Measurements from ENCODE around the gene CMTM6. TPM values are rescaled to one million over a fixed set of nuclear protein-coding genes. Genes with fewer than 3 reads are reported as not detected.

CMTM6 gene
- total and polyA plus RNA-seq, 2 of the 8 experiments (the other 6 are each of a cell fraction or from before 2014, with no cell fraction given), result 24.0 to 51.5 TPM

- H3K4me1 ChIP-seq (replicated peaks in 1 of 4; ENCODE audit: control insufficient read depth in 3 of 4, insufficient read depth in 4 of 4, low read length in 3 of 4), result peaks cover 0 to 3% (median 1%) of the 10 kb centered on the region in 4 experiments; a peak in 1 of 7 replicates
- CTCF ChIA-PET (ENCODE audit: partially characterized antibody), result interaction anchor here (0.7 to 1.8 kb wide), 5 partner anchors 11 to 35 kb away, joined by 3 to 8 read pairs (median 3); no protein-coding TSS in a partner anchor
- no peaks in the 10 kb centered on the region for H3K9me3 ChIP-seq (ENCODE audit: insufficient read depth in 2 of 2, low read depth in 1 of 2, low read length in 1 of 2)
- no peak overlapping the region for H3K56ac ChIP-seq (replicated peaks; ENCODE audit: insufficient read length, low read depth, low read length)
- WGBS, 2 experiments (ENCODE audit: extremely low coverage in 1 of 2, insufficient coverage in 1 of 2, insufficient read length in 1 of 2, insufficient replicate concordance in 2 of 2, low coverage in 1 of 2, low lambda C conversion rate in 2 of 2, missing lambda C conversion rate in 1 of 2), result 93% methylated on average over 12 of the region's 12 CpGs; no CpG with 5 or more reads in 1 of the 2 experiments
- POLR2A ChIA-PET (ENCODE audit: partially characterized antibody), result interaction anchor here (0.6 to 1.0 kb wide), 2 partner anchors 137 to 682 kb away, joined by 3 to 4 read pairs; no protein-coding TSS in a partner anchor
- H3K14ac ChIP-seq (ENCODE audit: insufficient read length), result no peak overlapping the region
- no peak overlapping the region for H2BK20ac ChIP-seq (ENCODE audit: low read length)
- FAIRE-seq, result no peak
- H3K4me3 ChIP-seq (ENCODE audit: extremely low read depth in 1 of 4, insufficient read depth in 2 of 4, low read depth in 3 of 4, low read length in 4 of 4), result no peak overlapping the region
- no peak overlapping the region for H3K4me2 ChIP-seq (ENCODE audit: insufficient read depth in 1 of 2, low read depth in 2 of 2, low read length in 2 of 2)
- no peak overlapping the region for H2BK5ac ChIP-seq (ENCODE audit: low read depth, low read length)
- H3K27me3 ChIP-seq (replicated peaks in 1 of 4; ENCODE audit: control insufficient read depth in 3 of 4, extremely low read depth in 1 of 4, insufficient read depth in 3 of 4, low read length in 3 of 4), result no peaks in the 10 kb centered on the region
- no peak overlapping the region for H3K4ac ChIP-seq (replicated peaks; ENCODE audit: insufficient read length, low read depth, low read length)
- no peak overlapping the region for H3K27ac ChIP-seq (ENCODE audit: low read depth, low read length)
- no peaks in the 10 kb centered on the region for H3K36me3 ChIP-seq (ENCODE audit: control insufficient read depth in 2 of 4, insufficient read depth in 4 of 4, low read length in 3 of 4)
- peaks cover 0 to 8% of the 10 kb centered on the region in 2 experiments; a peak in 1 of 4 replicates for H3K79me2 ChIP-seq (ENCODE audit: control insufficient read depth in 1 of 2, insufficient read depth in 2 of 2, low read length in 2 of 2)
- peaks cover 3% of the 10 kb centered on the region in 2 experiments for H4K20me1 ChIP-seq (replicated peaks in 1 of 2; ENCODE audit: control insufficient read depth in 1 of 2, insufficient read depth in 2 of 2, low read length in 2 of 2)
- no peak overlapping the region for H4K91ac ChIP-seq (replicated peaks; ENCODE audit: insufficient read length, low read length)
- H3K23ac ChIP-seq (ENCODE audit: insufficient read length), result no peak overlapping the region
- H3K79me1 ChIP-seq (ENCODE audit: low read depth, low read length), result peaks cover 2% of the 10 kb centered on the region; the same call in 1 of the 2 replicates
- no peak overlapping the region for H3K18ac ChIP-seq (ENCODE audit: extremely low read depth, low read length)
- no peak overlapping the region for H3K9ac ChIP-seq (replicated peaks in 1 of 4; ENCODE audit: extremely low read depth in 1 of 4, low read depth in 3 of 4, low read length in 3 of 4)
- H2AFZ ChIP-seq (ENCODE audit: low read length), result no peak overlapping the region
- no peak overlapping the region for H2AK5ac ChIP-seq (ENCODE audit: low read depth, low read length)
- H2BK15ac ChIP-seq (ENCODE audit: low read length), result no peak overlapping the region
- no peak overlapping the region for H2BK120ac ChIP-seq (replicated peaks; ENCODE audit: low read depth, low read length)
- H4K8ac ChIP-seq (ENCODE audit: extremely low read depth, insufficient read depth, low read length), result no peak overlapping the region
- no peaks in the 10 kb centered on the region for H3K23me2 ChIP-seq (ENCODE audit: low read depth, low read length)
- no peak overlapping the region for H4K5ac ChIP-seq (ENCODE audit: insufficient read length, low read depth, low read length)
- no peak overlapping the region for H2BK12ac ChIP-seq (ENCODE audit: low read depth, low read length)
- DNase-seq (ENCODE audit: low read depth in 1 of 2, low spot score in 2 of 2), result peak in 1 of 2 experiments; percentile 24
- TF ChIP-seq KDM5A (IDR thresholded peaks at IDR 0.05; ENCODE audit: low read length), result no peak
- TF ChIP-seq MAX (IDR thresholded peaks at IDR 0.05), result no peak
- no peak for TF ChIP-seq CBX5 (IDR thresholded peaks at IDR 0.05; ENCODE audit: low read depth, low read length)
- no peak for TF ChIP-seq TEAD4 (IDR thresholded peaks at IDR 0.05; ENCODE audit: low read depth, low read length)
- TF ChIP-seq POLR2AphosphoS5 (IDR thresholded peaks at IDR 0.05; ENCODE audit: low read depth, low read length), result no peak
- TF ChIP-seq SAP30 (IDR thresholded peaks at IDR 0.05; ENCODE audit: insufficient read depth, insufficient replicate concordance, low read length), result no peak
- TF ChIP-seq SP4 (IDR thresholded peaks at IDR 0.05; ENCODE audit: low read length), result no peak
- TF ChIP-seq BACH1 (IDR thresholded peaks at IDR 0.05; ENCODE audit: low read length), result no peak
- TF ChIP-seq PHF8 (conservative IDR thresholded peaks at IDR 0.05; ENCODE audit: low read depth, low read length), result no peak
- TF ChIP-seq GTF2F1 (IDR thresholded peaks at IDR 0.05; ENCODE audit: borderline replicate concordance, low read depth, low read length), result no peak
- no peak for TF ChIP-seq EZH2 (IDR thresholded peaks at IDR 0.05; ENCODE audit: low read depth, low read length, severe bottlenecking)
- TF ChIP-seq SUZ12 (IDR thresholded peaks at IDR 0.05; ENCODE audit: low read length), result no peak
- no peak for TF ChIP-seq POLR2A (IDR thresholded peaks at IDR 0.05; ENCODE audit: control extremely low read depth in 1 of 2, low read depth in 2 of 2, low read length in 2 of 2)
Observed at GRCh38 chr3:32432711-32433530, 69.7 kb downstream of the CMTM6 start.

All from H1 (cell line).